Measurements from ENCODE around the gene ARHGAP6. TPM values are rescaled to one million over a fixed set of nuclear protein-coding genes. Genes with fewer than 3 reads are reported as not detected.

ARHGAP6 gene
- polyA plus RNA-seq, 3 donors = 1.2 to 7.8 (median 4.6) TPM

GRCh38 chrX:11478911-11479310 is 186.8 kb downstream of the ARHGAP6 start:
- 71 to 92% (median 86%) methylated on average over 3 of the region's 3 CpGs for WGBS, 3 donors
- no peak overlapping the region for H3K27ac ChIP-seq (ENCODE audit: low read depth, low read length)

- no peak overlapping the region for H3K27ac ChIP-seq (ENCODE audit: low read depth, low read length)
- 92 to 96% (median 96%) methylated on average over 1 of the region's 1 CpG for WGBS, 3 donors
Observed at GRCh38 chrX:11478026-11478425, 187.7 kb downstream of the ARHGAP6 start.

GRCh38 chrX:11474576-11474975 is 191.1 kb downstream of the ARHGAP6 start:
- H3K27ac ChIP-seq (ENCODE audit: low read depth, low read length) = no peak overlapping the region

GRCh38 chrX:11474021-11474420 is 191.7 kb downstream of the ARHGAP6 start:
- WGBS, 3 donors = 76 to 95% (median 82%) methylated on average over 1 of the region's 1 CpG

GRCh38 chrX:11472879-11473278 is 192.8 kb downstream of the ARHGAP6 start:
- 69 to 87% (median 70%) methylated on average over 3 of the region's 3 CpGs for WGBS, 3 donors
- no peak overlapping the region for H3K27ac ChIP-seq (ENCODE audit: low read depth, low read length)

More at GRCh38 chrX:11474021-11474420, 191.7 kb downstream of the ARHGAP6 start:
- no peak overlapping the region for H3K27ac ChIP-seq (ENCODE audit: low read depth, low read length)

- no peak overlapping the region for H3K27ac ChIP-seq (ENCODE audit: low read depth, low read length)
- 62 to 92% (median 89%) methylated on average over 2 of the region's 2 CpGs for WGBS, 3 donors
Observed at GRCh38 chrX:11472381-11472780, 193.3 kb downstream of the ARHGAP6 start.

GRCh38 chrX:11470250-11470974 is 195.3 kb downstream of the ARHGAP6 start:
- H3K27ac ChIP-seq (ENCODE audit: low read depth, low read length) = no peak overlapping the region
- WGBS, 3 donors = 33 to 69% (median 44%) methylated on average over 1 of the region's 1 CpG

- no peak overlapping the region for H3K27ac ChIP-seq (ENCODE audit: low read depth, low read length)
- WGBS, 3 donors = 57 to 75% (median 68%) methylated on average over 5 of the region's 5 CpGs
Observed at GRCh38 chrX:11465648-11466411, 199.9 kb downstream of the ARHGAP6 start.

- WGBS, 3 donors = 77 to 91% (median 88%) methylated on average over 8 of the region's 8 CpGs
- no peak overlapping the region for H3K27ac ChIP-seq (ENCODE audit: low read depth, low read length)
Observed at GRCh38 chrX:11464836-11465463, 200.8 kb downstream of the ARHGAP6 start.

- WGBS, 3 donors = 62 to 77% (median 63%) methylated on average over 1 of the region's 1 CpG
- H3K27ac ChIP-seq (ENCODE audit: low read depth, low read length) = no peak overlapping the region
Observed at GRCh38 chrX:11464380-11464779, 201.3 kb downstream of the ARHGAP6 start.

GRCh38 chrX:11462648-11463047 is 203.1 kb downstream of the ARHGAP6 start:
- no peak overlapping the region for H3K27ac ChIP-seq (ENCODE audit: low read depth, low read length)
- WGBS, 3 donors = 56 to 75% (median 60%) methylated on average over 2 of the region's 2 CpGs

- 40 to 59% (median 42%) methylated on average over 5 of the region's 5 CpGs for WGBS, 3 donors
- H3K27ac ChIP-seq (ENCODE audit: low read depth, low read length) = no peak overlapping the region
Observed at GRCh38 chrX:11462136-11462535, 203.6 kb downstream of the ARHGAP6 start.

GRCh38 chrX:11461201-11462001 is 204.3 kb downstream of the ARHGAP6 start:
- H3K27ac ChIP-seq (ENCODE audit: low read depth, low read length) = no peak overlapping the region
- 65 to 75% (median 67%) methylated on average over 5 of the region's 5 CpGs for WGBS, 3 donors

GRCh38 chrX:11460347-11460746 is 205.4 kb downstream of the ARHGAP6 start:
- H3K27ac ChIP-seq (ENCODE audit: low read depth, low read length) = no peak overlapping the region
- WGBS, 3 donors = 61 to 80% (median 75%) methylated on average over 2 of the region's 2 CpGs

GRCh38 chrX:11458170-11458569 is 207.6 kb downstream of the ARHGAP6 start:
- 55 to 64% (median 62%) methylated on average over 3 of the region's 3 CpGs for WGBS, 3 donors
- no peak overlapping the region for H3K27ac ChIP-seq (ENCODE audit: low read depth, low read length)

GRCh38 chrX:11451151-11451550 is 214.6 kb downstream of the ARHGAP6 start:
- no peak overlapping the region for H3K27ac ChIP-seq (ENCODE audit: low read depth, low read length)
- WGBS, 3 donors = 68 to 82% (median 76%) methylated on average over 5 of the region's 5 CpGs

- 63 to 86% (median 67%) methylated on average over 8 of the region's 8 CpGs for WGBS, 3 donors
- no peak overlapping the region for H3K27ac ChIP-seq (ENCODE audit: low read depth, low read length)
Observed at GRCh38 chrX:11450354-11450753, 215.4 kb downstream of the ARHGAP6 start.

- no peak overlapping the region for H3K27ac ChIP-seq (ENCODE audit: low read depth, low read length)
- WGBS, 3 donors = 70 to 84% (median 82%) methylated on average over 2 of the region's 2 CpGs
Observed at GRCh38 chrX:11449613-11450012, 216.1 kb downstream of the ARHGAP6 start.

- 71 to 86% (median 73%) methylated on average over 1 of the region's 1 CpG for WGBS, 3 donors
- no peak overlapping the region for H3K27ac ChIP-seq (ENCODE audit: low read depth, low read length)
Observed at GRCh38 chrX:11447418-11447817, 218.3 kb downstream of the ARHGAP6 start.
